HG03280 (cell line): ENCODE measurements around the gene HRH2.
"Not testable (repeated sequence)": the region's sequence is repeated elsewhere in the genome, so short reads cannot be mapped to it uniquely, and the experiment has no call there.

Source experiments
- ATAC-seq: cut with Tn5 transposase; IDR thresholded peaks from one replicate; pipeline ENCODE4 v1.9.1; 2021; ENCODE audit warnings: mild to moderate bottlenecking, moderate library complexity; ENCODE audit not compliant: unreplicated experiment

The HRH2 gene, protein sequence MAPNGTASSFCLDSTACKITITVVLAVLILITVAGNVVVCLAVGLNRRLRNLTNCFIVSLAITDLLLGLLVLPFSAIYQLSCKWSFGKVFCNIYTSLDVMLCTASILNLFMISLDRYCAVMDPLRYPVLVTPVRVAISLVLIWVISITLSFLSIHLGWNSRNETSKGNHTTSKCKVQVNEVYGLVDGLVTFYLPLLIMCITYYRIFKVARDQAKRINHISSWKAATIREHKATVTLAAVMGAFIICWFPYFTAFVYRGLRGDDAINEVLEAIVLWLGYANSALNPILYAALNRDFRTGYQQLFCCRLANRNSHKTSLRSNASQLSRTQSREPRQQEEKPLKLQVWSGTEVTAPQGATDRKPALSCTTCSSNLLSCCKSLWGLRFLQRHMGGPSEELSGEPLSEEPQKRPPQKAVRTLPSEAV

DNA sequence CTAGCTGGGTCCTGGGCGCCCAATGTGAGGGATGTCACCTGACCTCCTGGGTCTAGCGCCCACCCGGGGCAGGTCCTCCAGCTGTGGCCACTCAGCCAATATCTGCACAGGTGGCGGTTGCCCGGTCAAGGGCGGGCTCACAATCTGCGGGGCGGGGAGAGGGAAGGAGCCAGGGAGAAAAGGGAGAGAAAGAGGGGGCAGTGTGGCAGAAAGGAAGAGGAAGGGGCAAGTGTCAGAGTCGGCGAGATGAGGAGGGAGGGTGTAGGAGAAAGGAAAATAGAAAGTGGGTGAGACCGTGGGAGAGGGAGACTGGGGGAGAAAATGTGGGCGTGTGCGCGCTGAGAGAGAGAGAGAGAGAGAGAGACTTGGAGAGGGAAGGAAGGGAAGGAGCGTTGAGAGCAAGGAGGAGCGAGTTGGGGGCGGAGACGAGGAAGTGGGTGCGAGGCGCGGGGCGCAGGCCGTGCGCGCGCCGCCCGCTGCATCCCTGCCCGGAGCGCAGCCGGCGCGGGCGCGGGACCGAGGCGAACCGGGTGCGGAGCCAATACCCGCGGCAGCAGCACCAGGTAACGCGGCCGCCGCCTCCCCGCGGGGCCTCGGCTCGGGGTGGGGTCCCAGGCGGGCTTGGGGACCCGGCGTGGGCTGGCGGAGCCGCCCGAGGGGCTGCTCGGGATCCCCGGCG, at the start of gene HRH2:
Gene HRH2 (plus strand): TSS at position 479 of the 679 bp plus-strand sequence. CDS start 25,163 bp downstream, outside the sequence.
- no peak for ATAC-seq

DNA sequence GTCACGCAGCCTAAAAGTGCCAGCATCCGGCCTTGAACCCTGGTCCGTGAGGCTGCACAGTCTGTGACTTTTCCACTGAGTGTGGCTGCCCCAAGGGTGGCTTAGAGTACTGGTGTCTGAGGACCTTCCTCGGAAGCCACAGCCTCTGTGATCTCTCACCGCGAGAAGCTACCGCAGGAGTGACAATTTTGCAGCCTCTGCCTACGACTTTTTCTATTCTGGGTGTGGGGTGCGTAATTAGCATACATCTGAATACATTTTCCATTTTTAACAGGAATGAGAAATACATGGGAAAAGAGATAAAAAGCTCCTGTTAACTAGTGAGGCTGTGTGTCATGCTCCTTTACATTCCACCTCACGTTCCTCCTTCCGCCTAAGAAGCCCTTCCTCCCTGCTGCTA, 48.3 kb upstream of the HRH2 start:
- ATAC-seq, result no peak

DNA sequence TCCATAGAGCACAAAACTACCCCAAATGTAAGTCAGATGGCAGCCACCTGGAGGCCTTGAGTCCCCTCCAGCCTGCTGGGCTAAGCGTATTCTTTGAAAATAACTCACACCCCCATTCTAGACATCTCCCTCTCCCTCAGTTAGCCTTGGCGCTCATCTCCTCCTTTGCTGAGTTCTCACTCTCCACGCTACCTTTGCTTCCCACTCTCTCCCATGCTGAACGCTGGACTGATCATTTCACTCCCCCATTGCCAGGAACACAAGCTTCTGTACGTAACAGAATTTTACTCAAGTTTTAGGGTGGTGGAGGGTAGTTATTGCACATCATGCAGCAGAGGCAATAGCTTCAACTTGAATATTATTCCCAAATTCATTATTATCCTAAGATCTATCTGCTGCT, 47.5 kb upstream of the HRH2 start:
- no peak for ATAC-seq

DNA sequence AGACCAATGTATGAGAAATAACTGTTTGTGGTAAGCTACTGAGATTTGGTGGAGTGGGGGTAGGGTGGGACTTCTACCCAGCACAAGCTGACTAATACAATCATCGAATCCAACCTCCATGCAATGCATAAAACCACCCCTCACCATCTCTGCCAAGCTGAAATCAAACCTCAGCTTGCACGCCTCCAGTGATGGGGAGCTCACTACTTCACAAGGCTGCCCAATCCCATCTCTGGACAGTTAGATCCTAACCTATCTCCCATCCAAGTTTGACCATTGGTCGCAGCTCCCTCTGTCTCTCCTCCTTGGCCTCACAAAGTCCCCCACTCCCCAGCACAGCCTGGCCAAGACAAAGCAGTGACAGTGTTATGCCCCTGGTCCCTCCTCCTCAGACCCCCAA, 47.0 kb upstream of the HRH2 start:
- no peak for ATAC-seq

DNA sequence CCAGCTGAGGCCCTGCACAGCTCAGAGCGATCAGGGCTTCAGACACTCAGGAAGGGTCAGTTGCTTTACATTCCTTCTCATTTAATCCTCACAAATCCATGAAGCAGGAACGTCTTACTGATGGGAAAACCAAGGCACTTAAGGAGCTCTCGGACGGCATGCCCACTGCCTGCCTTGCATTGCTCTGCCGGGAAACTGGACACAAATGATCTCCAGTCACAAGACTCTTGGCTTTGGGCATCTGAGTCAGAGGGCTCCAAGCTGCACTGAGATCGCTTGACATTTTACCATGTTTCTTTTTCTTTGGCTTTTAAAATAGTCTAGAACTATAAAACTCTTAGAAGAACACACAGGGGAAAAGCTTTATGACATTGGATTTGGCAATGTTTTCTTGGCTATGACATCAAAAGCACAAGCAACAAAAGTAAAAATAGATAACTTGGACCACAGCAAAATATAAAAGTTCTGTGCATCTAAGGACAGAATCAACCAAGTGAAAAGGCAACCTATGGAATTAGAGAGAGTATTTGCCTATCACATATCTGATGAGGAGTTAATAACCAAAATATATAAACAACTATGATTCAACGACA, 43.6 kb upstream of the HRH2 start:
- ATAC-seq, result no peak

DNA sequence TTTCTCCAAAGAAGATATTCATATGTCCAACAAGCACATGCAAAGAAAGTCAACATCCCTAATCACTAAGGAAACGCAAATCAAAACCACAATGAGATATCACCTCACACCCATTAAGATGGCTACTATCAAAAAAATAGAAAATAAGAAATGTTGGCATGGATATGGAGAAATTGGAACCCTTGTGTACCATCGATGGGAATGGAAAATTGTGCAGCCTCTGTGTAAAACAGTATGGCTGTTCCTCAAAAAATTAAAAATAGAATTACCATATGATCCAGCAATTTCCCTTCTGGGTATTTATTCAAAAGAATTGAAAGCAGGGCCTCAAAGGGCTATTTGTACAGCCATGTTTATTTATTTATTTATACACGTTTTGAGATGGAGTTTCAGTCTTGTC, 43.0 kb upstream of the HRH2 start:
- no peak for ATAC-seq

DNA sequence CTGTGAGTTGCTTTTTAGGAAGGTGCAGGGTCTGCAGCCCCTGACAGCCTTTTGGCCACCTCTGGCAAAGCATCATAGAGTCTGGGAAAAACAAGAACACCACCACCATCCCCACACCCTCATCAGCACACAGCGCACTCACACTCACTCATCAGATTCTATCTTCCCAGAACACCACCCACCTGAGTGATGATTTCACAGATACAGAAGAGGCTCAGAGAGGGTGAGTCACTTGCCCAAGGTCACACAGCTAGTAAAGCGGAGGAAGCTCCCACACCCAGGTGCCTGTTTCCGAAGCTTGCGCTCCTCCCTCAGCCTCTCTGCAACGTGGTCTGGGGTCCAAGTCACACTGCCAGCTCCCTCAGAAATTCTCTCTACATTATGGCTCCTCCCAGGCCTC, 41.8 kb upstream of the HRH2 start:
- no peak for ATAC-seq

DNA sequence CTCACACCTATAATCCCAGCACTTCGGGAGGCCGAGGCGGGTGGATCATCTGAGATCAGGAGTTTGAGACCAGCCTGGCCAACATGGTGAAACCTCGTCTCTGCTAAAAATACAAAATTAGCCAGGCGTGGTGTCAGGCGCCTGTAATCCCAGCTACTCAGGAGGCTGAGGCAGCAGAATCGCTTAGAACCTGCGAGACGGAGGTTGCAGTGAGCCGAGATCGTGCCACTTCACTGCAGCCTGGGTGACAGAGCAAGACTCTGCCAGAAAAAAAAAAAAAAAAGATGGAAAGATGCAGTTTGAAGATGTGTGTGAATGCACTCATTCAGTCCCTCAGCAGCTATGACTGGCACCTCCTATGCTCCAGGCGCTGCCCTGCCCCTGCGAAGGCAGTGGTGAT, 41.3 kb upstream of the HRH2 start:
- ATAC-seq, result not testable (repeated sequence)

DNA sequence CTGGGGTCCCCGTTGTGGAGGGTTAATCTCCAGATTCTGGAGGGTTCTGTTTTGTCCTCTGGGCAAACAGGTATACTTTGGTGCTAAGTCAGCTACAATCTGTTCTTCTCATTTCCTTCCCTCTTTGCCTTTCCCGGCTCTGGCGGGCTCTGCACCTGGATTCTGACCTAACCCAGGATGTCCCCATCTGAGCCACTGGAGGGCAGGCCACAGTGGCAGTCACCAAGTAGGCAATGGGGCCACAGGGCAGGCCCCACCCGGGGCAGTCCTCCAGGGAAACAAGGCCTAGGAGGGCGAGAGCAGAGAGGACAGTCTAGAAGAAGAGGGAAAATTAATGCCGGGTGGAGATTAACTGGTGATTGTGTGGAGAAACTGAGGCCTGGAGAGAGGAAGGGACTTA, 40.4 kb upstream of the HRH2 start:
- no peak for ATAC-seq

DNA sequence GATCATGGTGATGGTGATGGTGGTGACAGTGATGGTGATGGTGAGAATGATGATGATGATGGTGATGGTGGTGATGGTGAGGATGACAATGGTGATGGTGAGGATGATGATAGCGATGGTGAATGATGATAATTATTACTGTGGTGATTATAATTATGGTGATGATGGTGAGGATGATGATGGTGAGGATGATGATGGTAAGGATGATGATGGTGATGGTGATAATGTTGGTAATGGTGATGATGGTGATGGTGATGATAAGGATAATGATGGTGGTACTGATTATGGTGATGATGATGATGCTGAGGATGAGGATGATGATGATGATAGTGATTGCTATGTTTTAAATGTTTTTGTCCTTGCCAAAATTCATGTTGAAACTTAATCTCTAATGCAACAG, 37.3 kb upstream of the HRH2 start:
- no peak for ATAC-seq

DNA sequence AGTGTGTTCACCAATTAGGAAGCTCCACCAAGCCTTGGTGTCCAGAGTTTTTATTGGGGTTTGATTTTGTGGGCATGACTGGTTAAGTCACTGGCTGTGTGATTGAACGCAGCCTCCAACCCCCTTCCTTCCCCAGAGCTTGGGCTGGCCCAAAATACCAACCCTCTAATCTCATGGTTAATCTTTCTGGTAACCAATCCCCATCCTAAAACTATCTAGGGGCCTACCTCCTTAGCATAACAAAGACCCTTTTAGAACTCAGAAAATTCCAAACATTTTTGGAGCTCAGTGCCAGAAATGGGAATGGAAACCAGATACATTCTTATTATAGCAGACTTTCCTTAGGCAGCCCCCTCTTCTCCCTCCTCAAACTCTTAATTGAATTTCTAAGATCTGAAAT, 35.9 kb upstream of the HRH2 start:
- no peak for ATAC-seq

DNA sequence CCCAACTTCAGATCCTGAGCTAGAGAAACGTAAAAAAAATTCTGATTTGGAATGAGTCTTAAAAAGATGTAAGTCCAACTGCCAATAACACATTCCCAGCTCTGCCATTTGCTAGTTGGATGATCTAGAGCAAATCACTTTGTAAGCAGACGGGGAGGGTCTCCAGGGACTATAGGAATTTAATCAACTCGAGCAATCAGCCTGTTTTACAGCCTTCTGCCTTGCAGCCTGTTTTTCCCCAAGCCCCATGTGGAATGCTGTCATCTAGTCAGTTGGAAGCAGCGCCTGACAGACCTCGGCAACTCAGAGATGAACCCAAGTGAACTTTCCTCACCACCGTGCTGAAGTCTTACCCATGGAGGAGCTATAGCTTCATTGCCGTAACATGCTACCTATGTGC, 34.8 kb upstream of the HRH2 start:
- no peak for ATAC-seq

DNA sequence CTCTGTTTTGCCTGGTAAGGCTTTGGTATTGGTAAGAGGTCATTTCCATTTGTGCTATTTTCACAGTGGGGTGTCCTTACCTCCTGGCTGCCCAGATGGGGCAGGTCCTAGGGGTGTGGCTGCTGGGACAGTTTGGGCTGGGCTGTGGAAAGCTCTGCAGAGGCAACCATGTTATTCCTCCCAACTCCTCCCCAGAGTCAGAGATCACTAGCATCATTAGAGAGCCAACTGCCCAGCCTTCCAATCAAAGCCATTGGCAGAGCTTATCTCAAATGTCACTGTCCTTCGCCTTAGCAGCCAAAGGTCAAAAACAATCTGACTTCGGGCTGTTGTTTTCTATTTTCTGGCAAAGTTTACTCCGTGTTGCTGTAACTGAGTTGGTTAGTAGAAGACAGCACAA, 33.6 kb upstream of the HRH2 start:
- no peak for ATAC-seq

DNA sequence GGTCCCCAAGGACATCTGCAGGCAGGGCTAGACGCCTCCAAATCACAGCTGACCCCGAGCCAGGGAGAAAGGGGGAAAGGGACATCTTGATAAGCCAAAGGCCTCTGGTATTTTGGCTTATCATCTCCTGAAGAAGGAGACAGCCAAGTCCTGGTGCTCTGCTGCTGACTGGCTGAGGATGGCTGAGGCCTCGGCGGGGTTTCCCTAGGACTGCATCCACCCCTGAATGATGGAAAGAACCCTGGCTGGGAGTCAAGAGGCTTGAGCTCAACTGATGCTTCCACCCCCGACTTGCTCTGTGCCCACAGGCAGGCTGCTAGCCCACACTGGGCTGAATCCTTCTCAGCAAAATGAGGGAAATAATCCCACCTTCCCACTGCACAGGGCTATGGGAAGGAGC, 30.9 kb upstream of the HRH2 start:
- no peak for ATAC-seq

DNA sequence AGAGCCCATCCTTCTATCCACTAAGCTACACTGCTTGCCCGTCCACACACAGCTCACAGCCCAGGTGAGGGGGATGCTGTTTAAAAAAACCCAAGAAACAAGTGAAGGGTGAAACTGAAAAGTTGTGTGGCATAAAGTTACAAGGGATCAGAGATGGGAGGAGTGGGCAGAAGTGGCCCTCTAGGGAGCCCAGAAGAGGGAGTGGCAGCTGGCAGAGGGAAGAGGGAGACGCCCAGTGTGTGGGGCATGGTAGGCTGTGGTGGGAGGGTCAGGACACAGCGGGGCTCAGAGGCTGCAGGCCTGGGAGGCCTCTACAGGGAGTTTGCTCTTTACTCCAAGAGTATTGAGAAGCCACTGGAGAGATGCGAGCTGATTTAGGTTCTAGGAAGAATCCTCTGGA, 30.1 kb upstream of the HRH2 start:
- ATAC-seq, result no peak

DNA sequence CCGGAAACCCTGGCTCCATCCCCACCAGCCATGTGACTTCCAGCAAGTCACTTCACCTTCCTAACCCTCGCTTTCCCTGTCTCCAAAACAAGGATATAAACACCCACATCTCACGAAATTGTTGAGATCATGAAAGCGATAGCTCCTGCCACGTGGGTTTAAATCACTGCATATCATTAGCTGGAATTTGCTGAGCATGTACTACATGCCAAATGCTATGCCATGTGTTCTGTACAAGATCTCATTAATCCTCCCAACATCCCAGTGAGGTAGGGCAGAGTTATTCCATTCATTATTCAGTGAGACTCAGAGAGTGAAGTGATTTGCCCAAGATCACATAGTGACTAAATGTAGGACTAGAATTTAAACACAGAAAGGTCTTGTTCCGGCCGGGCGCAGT, 29.2 kb upstream of the HRH2 start:
- no peak for ATAC-seq

DNA sequence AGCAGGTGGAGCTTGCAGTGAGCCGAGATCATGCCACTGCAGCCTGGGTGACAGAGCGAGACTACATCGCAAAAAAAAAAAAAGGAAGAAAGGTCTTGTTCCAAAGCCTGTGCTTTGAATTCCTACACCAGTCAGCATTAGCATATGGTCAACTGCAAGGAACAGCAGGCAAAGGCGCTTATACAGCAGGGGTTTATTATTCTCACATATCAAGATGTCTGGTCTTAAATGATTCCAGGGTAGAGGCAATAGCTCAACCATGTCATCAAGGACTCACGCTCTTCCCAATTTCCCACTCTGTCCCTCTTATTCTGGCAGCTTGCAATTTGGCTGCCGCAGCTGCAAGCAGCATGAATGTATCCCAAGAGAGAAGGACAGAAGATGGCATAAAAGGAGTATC, 28.6 kb upstream of the HRH2 start:
- ATAC-seq, result no peak

DNA sequence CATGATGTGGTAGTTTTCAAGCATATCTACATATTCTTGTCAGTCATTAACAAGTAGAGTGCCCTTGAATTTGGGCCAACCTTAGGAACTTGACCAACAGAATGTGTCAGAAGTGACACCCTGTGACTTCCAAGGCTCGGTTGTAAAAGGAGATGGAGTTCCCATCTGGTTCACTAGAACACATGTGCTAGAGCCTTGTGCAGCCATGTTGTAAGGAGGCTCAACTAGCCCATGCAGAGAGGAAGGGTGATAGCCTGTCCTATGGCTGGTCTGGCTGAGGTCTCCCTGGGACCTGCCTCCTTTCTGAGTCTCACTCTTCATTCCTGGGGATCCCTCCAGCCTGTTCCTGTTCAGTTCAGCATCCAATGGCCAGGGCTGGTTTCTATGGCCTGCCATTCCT, 28.1 kb upstream of the HRH2 start:
- no peak for ATAC-seq

DNA sequence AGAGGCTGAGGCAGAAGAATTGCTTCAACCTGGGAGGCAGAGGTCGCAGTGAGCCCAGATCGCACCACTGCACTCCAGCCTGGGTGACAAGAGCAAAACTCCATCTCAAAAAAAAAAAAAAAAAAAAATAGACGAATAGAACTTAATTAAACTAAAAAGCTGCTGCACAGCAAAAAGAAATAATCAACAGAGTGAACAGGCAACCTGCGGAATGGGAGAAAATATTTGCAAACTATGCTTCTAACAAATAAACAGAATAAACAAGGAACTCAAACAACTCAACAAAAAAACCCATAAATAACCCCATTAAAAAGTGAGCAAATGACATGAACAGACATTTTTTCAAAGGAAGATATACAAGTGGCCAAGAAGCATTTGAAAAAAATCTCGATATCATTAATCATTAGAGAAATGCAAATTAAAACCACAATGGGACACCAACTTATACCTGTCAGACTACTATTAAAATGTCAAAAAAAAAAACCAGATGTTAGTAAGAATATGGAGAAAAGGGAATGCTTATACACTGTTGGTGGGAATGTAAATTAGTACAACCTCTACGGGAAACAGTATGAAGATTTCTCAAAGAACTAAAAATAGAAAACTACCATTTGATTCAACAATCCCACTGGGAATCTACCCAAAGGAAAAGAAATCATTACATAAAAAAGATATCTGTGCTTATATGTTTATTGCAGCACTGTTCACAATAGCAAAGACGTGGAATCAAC, 21.9 kb upstream of the HRH2 start:
- ATAC-seq, result no peak

DNA sequence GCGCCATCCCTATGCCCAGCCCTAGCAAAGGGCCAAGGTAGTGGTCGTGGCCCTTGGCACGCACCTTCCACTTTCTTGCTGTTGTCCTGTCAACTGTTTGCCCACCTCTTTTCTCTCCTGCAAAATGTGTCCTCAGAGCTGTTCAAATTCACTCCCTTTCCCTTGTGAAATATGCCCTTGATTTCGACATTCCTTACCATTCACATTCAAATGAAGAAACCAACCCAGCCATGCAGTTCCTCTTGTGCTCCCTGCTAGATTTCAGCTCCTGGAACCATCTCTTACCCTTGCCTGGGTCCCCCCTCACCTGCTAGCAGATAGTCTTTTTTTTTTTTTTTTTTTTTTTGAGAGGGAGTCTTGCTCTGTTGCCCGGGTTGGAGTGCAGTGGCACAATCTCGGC, 19.6 kb upstream of the HRH2 start:
- no peak for ATAC-seq

DNA sequence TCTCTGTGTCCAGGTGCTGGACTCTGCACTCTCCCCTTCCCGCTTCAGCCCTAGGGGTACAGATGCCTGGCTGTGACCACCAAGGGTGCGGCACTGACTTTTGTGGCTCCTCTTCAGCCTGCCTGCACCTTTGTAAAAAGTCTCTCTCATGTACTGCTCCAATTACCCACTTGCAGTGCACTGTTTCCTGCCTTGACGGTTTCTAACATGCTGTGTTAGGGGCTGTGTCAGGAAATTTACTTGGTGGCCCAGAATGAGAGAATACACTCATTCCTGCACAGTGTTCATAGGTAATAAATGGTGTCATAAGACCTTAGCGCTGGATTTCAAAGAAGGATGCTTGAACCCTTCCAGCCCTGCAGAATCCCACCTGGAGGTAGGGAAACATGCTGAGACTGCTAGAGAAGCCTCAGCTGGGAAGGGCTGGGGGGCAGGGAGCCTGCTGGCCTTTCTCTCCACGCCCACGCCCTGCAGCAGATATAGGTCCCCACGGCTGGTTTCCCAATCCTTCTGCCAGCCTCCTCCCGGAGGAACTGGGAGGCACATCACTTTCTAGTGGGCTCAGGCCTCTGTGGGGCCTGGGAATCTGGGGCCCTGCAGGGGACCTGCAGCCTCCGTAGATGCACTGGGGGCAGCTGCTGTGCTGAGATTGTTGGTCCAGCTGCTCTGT, 17.6 kb upstream of the HRH2 start:
- no peak for ATAC-seq
